Endothelial cell of umbilical vein (primary cell): ENCODE results near the gene RNASE9. TPM values are rescaled to one million over a fixed set of nuclear protein-coding genes. Genes with fewer than 3 reads are reported as not detected.
"Not testable (repeated sequence)": the region's sequence is repeated elsewhere in the genome, so short reads cannot be mapped to it uniquely, and the experiment has no call there.

Source experiments
- BruUV-seq: library from RNA; stranded (reverse); fragments of 400-500 nt; replicated peaks from 2 replicates; lab custom pipeline; 2021; lab: Mats Ljungman, UMichigan
- CTCF ChIA-PET: fragments of 300-600, 350-600 bp; sonication (Branson Sonifier 250); formaldehyde crosslinking; loops from one replicate; lab custom pipeline; 2021; ENCODE audit warnings: antibody characterized with exemption, inconsistent platforms; lab: Charles Lee
- POLR2A ChIA-PET: fragments of 300-600, 350-600 bp; sonication (Branson Sonifier 250); formaldehyde crosslinking; loops from one replicate; lab custom pipeline; 2021; ENCODE audit warnings: antibody characterized with exemption, inconsistent platforms; lab: Charles Lee
- DNase-seq: peaks from one replicate; pipeline ENCODE4 v3.0.0-alpha.2; 2011; ENCODE audit warnings: low read depth, low spot score
- FAIRE-seq: peaks from 2 replicates; lab custom pipeline; 2011; peaks lifted over from hg19 to GRCh38; lab: Jason Lieb, UNC
- H2AFZ ChIP-seq: 2 replicates; pipeline ENCODE4 v1.6.0; 2012; ENCODE audit warnings: low read depth, low read length, control low read depth, inconsistent platforms
- H3K27ac ChIP-seq: 2 replicates; pipeline ENCODE4 v1.5.1; 2011; ENCODE audit warnings: low read depth, mild to moderate bottlenecking, control low read depth, low read length, moderate library complexity; ENCODE audit not compliant: insufficient read depth
- H3K27me3 ChIP-seq, 2 experiments: 2 replicates each; pipeline versions ENCODE4 v1.6.0 to v1.6.1; 2011; ENCODE audit warnings: low read length in 2 of 2, mixed read lengths in 1 of 2; ENCODE audit not compliant: control insufficient read depth in 2 of 2, insufficient read depth in 2 of 2
- H3K36me3 ChIP-seq, 2 experiments: 2 replicates in 1 of 2; 3 replicates in 1 of 2; pipeline ENCODE4 v1.5.1; 2011; ENCODE audit warnings: low read length in 2 of 2, mild to moderate bottlenecking in 1 of 2, moderate library complexity in 1 of 2; ENCODE audit not compliant: control insufficient read depth in 2 of 2, insufficient read depth in 2 of 2; ENCODE audit errors: extremely low read depth in 1 of 2
- H3K4me1 ChIP-seq: 3 replicates; pipeline ENCODE4 v1.5.1; 2011; ENCODE audit warnings: mild to moderate bottlenecking, low read length; ENCODE audit not compliant: control insufficient read depth, insufficient read depth; ENCODE audit errors: extremely low read depth
- H3K4me2 ChIP-seq: 2 replicates; pipeline ENCODE4 v1.6.1; 2011; ENCODE audit warnings: low read length, control low read depth, mixed read lengths; ENCODE audit not compliant: insufficient read depth
- H3K4me3 ChIP-seq, 3 experiments: fragments of 200-600 bp in 1 of 3; sonication (generic), shearing (Covaris generic) in 1 of 3; replicated peaks in 1 of 3; 2 replicates each; pipeline ENCODE4 v1.5.1; 2011 to 2016; ENCODE audit warnings: control low read depth in 3 of 3, low read length in 3 of 3, mild to moderate bottlenecking in 2 of 3, inconsistent platforms in 1 of 3, low read depth in 1 of 3, moderate library complexity in 1 of 3; ENCODE audit not compliant: insufficient read depth in 1 of 3
- H3K79me2 ChIP-seq: 2 replicates; pipeline ENCODE4 v1.6.0; 2012; ENCODE audit warnings: low read length, inconsistent platforms; ENCODE audit not compliant: control insufficient read depth, insufficient read depth
- H3K9ac ChIP-seq: replicated peaks from 2 replicates; pipeline ENCODE3; 2011; ENCODE audit warnings: low read length, control low read depth; ENCODE audit not compliant: insufficient read depth; ENCODE audit errors: extremely low read depth
- H3K9me1 ChIP-seq: replicated peaks from 3 replicates; pipeline ENCODE4 v1.6.0; 2011; ENCODE audit warnings: mild to moderate bottlenecking, low read length; ENCODE audit not compliant: control insufficient read depth, insufficient read depth; ENCODE audit errors: extremely low read depth
- H3K9me3 ChIP-seq: replicated peaks from 2 replicates; pipeline ENCODE4 v1.5.1; 2012; ENCODE audit warnings: low read length, inconsistent platforms; ENCODE audit not compliant: control insufficient read depth, insufficient read depth
- H4K20me1 ChIP-seq: replicated peaks from 2 replicates; pipeline ENCODE3; 2011; ENCODE audit warnings: mild to moderate bottlenecking, low read length; ENCODE audit not compliant: control insufficient read depth, insufficient read depth; ENCODE audit errors: extremely low read depth
- CTCF ChIP-seq, 2 donors: IDR thresholded peaks; 1 replicate in 1 of 2; 2 replicates in 1 of 2; pipeline ENCODE4 v1.5.1; 2011; ENCODE audit warnings: low read length in 2 of 2, mild to moderate bottlenecking in 2 of 2, moderate library complexity in 2 of 2, control low read depth in 1 of 2, inconsistent platforms in 1 of 2, low read depth in 1 of 2; ENCODE audit not compliant: insufficient read depth in 1 of 2; ENCODE audit errors: extremely low read depth in 1 of 2
- EZH2 ChIP-seq: IDR thresholded peaks from 2 replicates; pipeline ENCODE4 v1.6.1; 2012; ENCODE audit warnings: borderline replicate concordance, low read depth, mild to moderate bottlenecking, moderate library complexity, low read length, inconsistent platforms; ENCODE audit not compliant: severe bottlenecking
- FOS ChIP-seq: IDR thresholded peaks from 2 replicates; pipeline ENCODE4 v1.6.1; 2011; ENCODE audit warnings: mild to moderate bottlenecking, low read length, moderate library complexity, borderline replicate concordance; ENCODE audit not compliant: insufficient read depth
- GATA2 ChIP-seq: IDR thresholded peaks from 2 replicates; pipeline ENCODE4 v1.7.0; 2011; ENCODE audit warnings: low read depth, mild to moderate bottlenecking, moderate library complexity, mixed read lengths, low read length; ENCODE audit not compliant: insufficient read length, insufficient read depth
- JUN ChIP-seq: IDR thresholded peaks from 2 replicates; pipeline ENCODE4 v1.6.1; 2011; ENCODE audit warnings: borderline replicate concordance, low read depth; ENCODE audit not compliant: insufficient read length, insufficient read depth
- MAX ChIP-seq: IDR thresholded peaks from 2 replicates; pipeline ENCODE4 v1.6.1; 2011; ENCODE audit not compliant: insufficient read depth, insufficient read length
- MYC ChIP-seq: IDR thresholded peaks from one replicate; pipeline ENCODE4 v1.6.1; 2011; ENCODE audit warnings: mild to moderate bottlenecking, low read depth, low read length
- POLR2A ChIP-seq: IDR thresholded peaks from 2 replicates; pipeline ENCODE4 v1.6.1; 2012; ENCODE audit warnings: low read depth, mild to moderate bottlenecking, control low read depth, low read length
- POLR2AphosphoS5 ChIP-seq: IDR thresholded peaks from 2 replicates; pipeline ENCODE4 v1.6.1; 2012; ENCODE audit warnings: low read depth, mild to moderate bottlenecking, control low read depth, low read length, moderate library complexity; ENCODE audit not compliant: insufficient read depth
- dilution Hi-C: fragments of 300-500 bp; cut with MboI; formaldehyde crosslinking; loops from one replicate; pipeline ENCODE4 v1.15.0; 2019; ENCODE audit warnings: low sequenced_read_pairs; ENCODE audit not compliant: extremely low pct_ligation_motif_present
- intact Hi-C: fragments of 100-400 bp; cut with micrococcal nuclease; formaldehyde crosslinking; loops from one replicate; pipeline ENCODE4 v1.10.0; 2022
- polyA plus RNA-seq, 4 experiments: library from polyadenylated mRNA; depleted of rRNA in 3 of 4; stranded (reverse) in 3 of 4; unstranded in 1 of 4; fragments of >200 nt; gene quantifications; 2 replicates each; pipeline versions ENCODE4 v1.2.1 to v1.2.3, GENCODE V29; 2011 to 2012; ENCODE audit warnings: missing spikeins in 1 of 4
- total RNA-seq: library from RNA; stranded (reverse); gene quantifications from 2 replicates; pipeline ENCODE4 v1.2.3, GENCODE V29; 2021

RNASE9 gene
- total and polyA plus RNA-seq, 2 donors (not counting 3 experiments of a cell fraction or from before 2014, with no cell fraction given): not detected

GRCh38 chr14:20569865-20570264 is 9.0 kb upstream of the RNASE9 start:
- H4K20me1 ChIP-seq, H3K4me2 ChIP-seq, H3K9me1 ChIP-seq, H3K4me1 ChIP-seq, H2AFZ ChIP-seq, intact Hi-C loops, CTCF ChIA-PET, H3K79me2 ChIP-seq, POLR2A ChIA-PET, DNase-seq, H3K36me3 ChIP-seq, H3K4me3 ChIP-seq, H3K9me3 ChIP-seq, FAIRE-seq, H3K9ac ChIP-seq, H3K27ac ChIP-seq, BruUV-seq, dilution Hi-C loops, H3K27me3 ChIP-seq: not testable (repeated sequence)

- H3K27me3 ChIP-seq: peaks cover 0 to 1% of the 10 kb centered on the region in 2 experiments
- H3K4me1 ChIP-seq: no peaks in the 10 kb centered on the region
- no peak overlapping the region for H3K4me2 ChIP-seq
- ChIA-PET CTCF (no interaction called here), POLR2A (no interaction called here)
- no peak overlapping the region for H3K9ac ChIP-seq
- no peak for TF ChIP-seq POLR2A
- no peak for TF ChIP-seq MAX
- TF ChIP-seq JUN: no peak
- no peak for TF ChIP-seq EZH2
- TF ChIP-seq MYC: no peak
- no peak for TF ChIP-seq GATA2
- no peak for TF ChIP-seq CTCF (IDR thresholded peaks at IDR 0.05; ENCODE audit: extremely low read depth in 1 of 2, insufficient read depth in 1 of 2, low read depth in 1 of 2, low read length in 2 of 2)
- TF ChIP-seq POLR2AphosphoS5: no peak
- no peak for TF ChIP-seq FOS
- FAIRE-seq (no peak), DNase-seq (no peak)
- no peak overlapping the region for H3K4me3 ChIP-seq
- H4K20me1 ChIP-seq: no peaks in the 10 kb centered on the region
- H3K79me2 ChIP-seq: no peaks in the 10 kb centered on the region
- no peaks in the 10 kb centered on the region for H3K36me3 ChIP-seq
- no TSS peak for BruUV-seq
- no peaks in the 10 kb centered on the region for H3K9me3 ChIP-seq
- intact Hi-C loops: no loop called here
- dilution Hi-C loops: no loop called here
- H3K27ac ChIP-seq: no peak overlapping the region
- H2AFZ ChIP-seq: no peak overlapping the region
- no peaks in the 10 kb centered on the region for H3K9me1 ChIP-seq
These were observed 8.2 kb upstream of the RNASE9 start for GRCh38 chr14:20569066-20569465.
